Kidney epithelial cell (primary cell): ENCODE measurements around the gene VKORC1L1. TPM values are rescaled to one million over a fixed set of nuclear protein-coding genes. Genes with fewer than 3 reads are reported as not detected.

Experiments
- DNase-seq: peaks from one replicate; pipeline ENCODE4 v3.0.0-alpha.2; 2010; ENCODE audit warnings: low read depth
- H3K27me3 ChIP-seq: 2 replicates; pipeline ENCODE4 v1.6.0; 2011; ENCODE audit warnings: low read length; ENCODE audit not compliant: control insufficient read depth, insufficient read depth
- H3K36me3 ChIP-seq: 2 replicates; pipeline ENCODE4 v1.5.1; 2011; ENCODE audit warnings: low read length; ENCODE audit not compliant: control insufficient read depth, insufficient read depth
- H3K4me3 ChIP-seq: 2 replicates; pipeline ENCODE4 v1.5.1; 2011; ENCODE audit warnings: low read depth, mild to moderate bottlenecking, control low read depth, low read length
- total RNA-seq: library from RNA; depleted of rRNA; stranded (reverse); fragments of >200 nt; gene quantifications from 2 replicates; pipeline ENCODE4 v1.2.3, GENCODE V29; 2015
- TF ChIP-seq, protein P1 (sequence below): IDR thresholded peaks from 2 replicates; pipeline ENCODE4 v1.5.1; 2011; ENCODE audit warnings: mild to moderate bottlenecking, moderate library complexity, low read length, control low read depth, inconsistent platforms; ENCODE audit not compliant: insufficient read depth, poor library complexity, severe bottlenecking

The VKORC1L1 gene
- total RNA-seq, 1 donor from 2014 or later, result 20.1 TPM

DNA sequence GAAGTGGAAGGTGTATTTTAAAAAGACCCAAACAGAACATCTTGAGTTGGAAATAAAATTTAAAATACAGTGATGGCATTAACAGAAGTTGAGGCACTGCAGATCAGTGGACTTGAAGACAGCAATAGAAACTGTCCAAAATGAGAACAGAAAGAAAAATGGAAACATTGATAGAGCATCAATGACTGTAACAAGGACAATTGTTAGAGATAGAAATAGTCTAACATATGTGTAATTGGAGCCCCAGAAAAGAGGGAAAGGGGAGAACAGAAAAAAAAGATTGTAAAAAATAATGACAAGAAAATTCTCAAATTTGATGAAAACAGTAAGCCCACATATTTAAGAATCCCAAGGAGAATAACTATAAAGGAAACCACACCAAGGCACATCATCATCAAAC lies 29.4 kb downstream of the VKORC1L1 start:
- Histone ChIP-seq H3K4me3 (no peak overlapping the region), H3K36me3 (no peaks in the 10 kb centered on the region), H3K27me3 (no peaks in the 10 kb centered on the region)
- TF ChIP-seq, protein P1, sequence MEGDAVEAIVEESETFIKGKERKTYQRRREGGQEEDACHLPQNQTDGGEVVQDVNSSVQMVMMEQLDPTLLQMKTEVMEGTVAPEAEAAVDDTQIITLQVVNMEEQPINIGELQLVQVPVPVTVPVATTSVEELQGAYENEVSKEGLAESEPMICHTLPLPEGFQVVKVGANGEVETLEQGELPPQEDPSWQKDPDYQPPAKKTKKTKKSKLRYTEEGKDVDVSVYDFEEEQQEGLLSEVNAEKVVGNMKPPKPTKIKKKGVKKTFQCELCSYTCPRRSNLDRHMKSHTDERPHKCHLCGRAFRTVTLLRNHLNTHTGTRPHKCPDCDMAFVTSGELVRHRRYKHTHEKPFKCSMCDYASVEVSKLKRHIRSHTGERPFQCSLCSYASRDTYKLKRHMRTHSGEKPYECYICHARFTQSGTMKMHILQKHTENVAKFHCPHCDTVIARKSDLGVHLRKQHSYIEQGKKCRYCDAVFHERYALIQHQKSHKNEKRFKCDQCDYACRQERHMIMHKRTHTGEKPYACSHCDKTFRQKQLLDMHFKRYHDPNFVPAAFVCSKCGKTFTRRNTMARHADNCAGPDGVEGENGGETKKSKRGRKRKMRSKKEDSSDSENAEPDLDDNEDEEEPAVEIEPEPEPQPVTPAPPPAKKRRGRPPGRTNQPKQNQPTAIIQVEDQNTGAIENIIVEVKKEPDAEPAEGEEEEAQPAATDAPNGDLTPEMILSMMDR, result no peak
- DNase-seq, result no peak

DNA sequence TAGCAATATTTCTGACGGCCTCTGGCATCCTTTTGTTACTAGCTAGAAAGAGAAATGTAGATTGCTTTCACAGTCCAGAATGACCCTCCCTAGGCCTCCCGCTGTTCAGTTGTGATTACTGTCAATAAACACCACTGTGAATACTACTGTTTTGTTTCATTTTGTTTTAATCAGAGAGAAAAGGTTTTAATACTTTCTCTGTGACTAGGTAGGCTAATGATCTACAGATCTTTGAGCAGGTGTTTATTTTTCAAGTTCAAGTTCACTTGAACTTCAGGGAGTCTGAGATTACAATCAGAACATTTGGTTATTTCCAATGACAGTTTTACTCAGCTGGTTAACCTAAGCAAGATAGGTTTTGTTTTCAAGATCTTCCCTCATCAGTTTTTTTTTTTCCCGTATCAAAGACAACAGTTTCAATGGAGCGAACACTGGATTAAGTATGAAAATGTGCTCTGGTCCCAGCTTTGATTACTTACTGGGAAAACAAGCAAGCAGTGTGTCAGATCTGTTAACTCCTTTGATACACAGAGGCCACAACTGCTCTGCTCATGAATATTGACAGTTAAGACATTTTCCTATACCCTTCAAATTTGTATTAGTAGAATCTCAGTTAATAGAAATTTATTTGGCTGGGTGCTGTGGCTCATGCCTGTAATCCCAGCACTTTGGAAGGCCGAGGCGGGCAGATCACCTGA lies 34.8 kb downstream of the VKORC1L1 start:
- H3K36me3 ChIP-seq, result no peaks in the 10 kb centered on the region
- TF ChIP-seq, protein P1, result no peak
- DNase-seq, result no peak
- no peaks in the 10 kb centered on the region for H3K27me3 ChIP-seq
- no peak overlapping the region for H3K4me3 ChIP-seq

DNA sequence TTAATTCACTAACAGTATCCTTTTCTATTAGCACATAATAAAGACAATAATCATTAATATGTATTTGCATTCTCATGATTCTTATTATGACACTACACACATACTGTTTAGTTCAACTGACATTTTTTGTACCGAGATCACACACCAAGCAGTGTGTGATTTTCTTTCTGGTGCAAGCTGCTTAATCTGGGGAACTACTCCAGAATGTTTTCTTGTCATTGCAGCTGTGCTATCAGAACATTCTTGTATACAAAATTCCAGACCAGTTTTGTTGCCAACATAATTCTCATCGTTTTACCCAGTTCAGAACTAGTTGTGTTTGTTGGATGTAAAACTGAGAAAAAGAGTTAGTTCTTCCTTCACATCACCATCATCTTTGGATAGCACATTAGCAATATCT lies 37.4 kb downstream of the VKORC1L1 start:
- H3K36me3 ChIP-seq, result no peaks in the 10 kb centered on the region
- no peak for DNase-seq

DNA sequence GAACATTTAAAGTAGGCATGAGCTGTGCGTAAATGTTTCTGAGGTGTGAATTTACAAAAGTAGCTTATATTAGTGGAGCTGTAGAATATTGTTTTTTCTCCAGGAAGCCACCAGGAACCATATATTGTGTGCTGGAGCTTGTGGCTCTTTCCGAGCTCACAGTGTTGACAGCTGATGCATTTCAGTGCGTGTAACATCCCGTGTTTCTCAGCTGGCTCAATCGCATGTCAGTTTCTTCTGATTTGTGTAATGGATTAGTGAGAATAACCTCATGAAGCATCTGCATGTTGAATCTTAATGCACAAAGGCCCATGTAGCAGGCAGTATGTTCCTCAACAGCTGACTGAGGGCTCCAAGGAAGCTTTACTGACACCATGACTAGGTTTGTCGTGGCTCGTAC lies 39.4 kb downstream of the VKORC1L1 start:
- TF ChIP-seq, protein P1, result no peak
- Histone ChIP-seq H3K27me3 (no peaks in the 10 kb centered on the region), H3K4me3 (no peak overlapping the region), H3K36me3 (no peaks in the 10 kb centered on the region)
- DNase-seq, result no peak

More for the DNA sequence above, 37.4 kb downstream of the VKORC1L1 start:
- Histone ChIP-seq H3K27me3 (no peaks in the 10 kb centered on the region), H3K4me3 (no peak overlapping the region)
- TF ChIP-seq, protein P1, result no peak

DNA sequence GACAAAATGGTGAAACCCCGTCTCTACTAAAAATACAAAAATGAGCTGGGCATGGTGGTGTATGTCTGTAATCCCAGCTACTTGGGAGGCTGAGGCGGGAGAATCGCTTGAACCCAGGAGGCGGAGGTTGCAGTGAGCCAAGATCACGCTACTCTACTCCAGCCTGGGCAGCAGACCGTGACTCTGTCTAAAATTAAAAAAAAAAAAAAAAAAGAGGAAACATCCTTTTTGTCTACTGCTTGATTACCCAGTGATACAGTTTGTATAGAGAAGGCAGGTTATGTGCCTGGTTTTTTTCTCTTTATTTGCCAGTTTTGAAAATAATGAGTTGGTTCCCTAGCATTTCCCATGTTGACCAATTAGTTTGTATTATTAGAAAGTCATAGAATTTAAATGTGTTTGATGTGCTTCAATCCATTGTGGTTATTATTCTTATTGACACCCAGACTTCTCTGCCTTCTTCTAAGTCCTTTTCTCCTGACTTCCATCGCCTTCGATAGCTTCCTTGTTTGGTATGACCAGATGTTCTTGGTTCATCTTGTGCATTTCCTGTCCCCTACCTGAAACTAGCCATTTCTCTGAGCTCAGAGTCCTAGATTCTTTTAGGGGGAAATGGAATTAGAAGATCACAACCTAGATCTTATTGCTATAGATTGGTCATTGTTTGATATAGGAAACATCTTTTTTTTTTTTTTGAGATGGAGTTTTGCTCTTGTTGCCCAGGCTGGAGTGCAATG lies 43.2 kb downstream of the VKORC1L1 start:
- H3K4me3 ChIP-seq, result no peak overlapping the region
- H3K27me3 ChIP-seq, result no peaks in the 10 kb centered on the region
- no peak for DNase-seq
- no peaks in the 10 kb centered on the region for H3K36me3 ChIP-seq
- TF ChIP-seq, protein P1, result no peak
